Measurements from ENCODE around the gene UBTD2.

UBTD2 gene

GRCh38 chr5:172234031-172234430, 49.5 kb downstream of the UBTD2 start:
- Histone ChIP-seq H3K4me2 (ENCODE audit: low read depth, low read length) (no peak overlapping the region), H3F3A (ENCODE audit: insufficient read depth, low read length) (peaks cover 3% of the 10 kb centered on the region; the same call in 1 of the 2 replicates), H3K4me3 (ENCODE audit: low read length) (no peak overlapping the region), H3K4me1 (ENCODE audit: low read length) (peaks cover 17% of the 10 kb centered on the region), H3K27me3 (replicated peaks; ENCODE audit: insufficient read depth, low read length) (no peaks in the 10 kb centered on the region), H3K9me3 (replicated peaks; ENCODE audit: insufficient read depth, low read length) (no peaks in the 10 kb centered on the region), H4K20me1 (ENCODE audit: insufficient read depth, low read length) (no peaks in the 10 kb centered on the region), H3K27ac (ENCODE audit: low read length) (no peak overlapping the region), H3K9ac (ENCODE audit: low read length) (no peak overlapping the region), H3K79me2 (ENCODE audit: low read length) (no peaks in the 10 kb centered on the region), H3K36me3 (replicated peaks; ENCODE audit: insufficient read depth, low read length) (no peaks in the 10 kb centered on the region), H3K9me2 (replicated peaks; ENCODE audit: insufficient read depth, low read length) (no peaks in the 10 kb centered on the region), H2AFZ (ENCODE audit: low read length) (no peak overlapping the region)
- no peak for TF ChIP-seq CTCF (IDR thresholded peaks at IDR 0.05; ENCODE audit: low read length)
- no peak for TF ChIP-seq EZH2phosphoT487 (IDR thresholded peaks at IDR 0.05; ENCODE audit: low read length)
- no peak for TF ChIP-seq EZH2 (optimal IDR thresholded peaks at IDR 0.05; ENCODE audit: low read depth, low read length)
- DNase-seq = no peak

GRCh38 chr5:172229904-172230303, 53.7 kb downstream of the UBTD2 start:
- DNase-seq = no peak
- peaks cover 9% of the 10 kb centered on the region for H3K4me1 ChIP-seq (ENCODE audit: low read length)
- no peaks in the 10 kb centered on the region for H3K9me2 ChIP-seq (replicated peaks; ENCODE audit: insufficient read depth, low read length)
- H3K4me2 ChIP-seq (ENCODE audit: low read depth, low read length) = no peak overlapping the region
- no peak overlapping the region for H3K27ac ChIP-seq (ENCODE audit: low read length)
- no peak for TF ChIP-seq CTCF (IDR thresholded peaks at IDR 0.05; ENCODE audit: low read length)
- no peak for TF ChIP-seq EZH2 (optimal IDR thresholded peaks at IDR 0.05; ENCODE audit: low read depth, low read length)
- H3K27me3 ChIP-seq (replicated peaks; ENCODE audit: insufficient read depth, low read length) = no peaks in the 10 kb centered on the region
- H3K4me3 ChIP-seq (ENCODE audit: low read length) = no peak overlapping the region
- no peaks in the 10 kb centered on the region for H4K20me1 ChIP-seq (ENCODE audit: insufficient read depth, low read length)
- H3K36me3 ChIP-seq (replicated peaks; ENCODE audit: insufficient read depth, low read length) = no peaks in the 10 kb centered on the region
- no peaks in the 10 kb centered on the region for H3K79me2 ChIP-seq (ENCODE audit: low read length)
- H2AFZ ChIP-seq (ENCODE audit: low read length) = no peak overlapping the region
- H3F3A ChIP-seq (ENCODE audit: insufficient read depth, low read length) = peaks cover 1% of the 10 kb centered on the region
- no peak overlapping the region for H3K9ac ChIP-seq (ENCODE audit: low read length)
- H3K9me3 ChIP-seq (replicated peaks; ENCODE audit: insufficient read depth, low read length) = no peaks in the 10 kb centered on the region

- Histone ChIP-seq H3K36me3 (replicated peaks; ENCODE audit: insufficient read depth, low read length) (no peaks in the 10 kb centered on the region), H4K20me1 (ENCODE audit: insufficient read depth, low read length) (no peaks in the 10 kb centered on the region), H3K27me3 (replicated peaks; ENCODE audit: insufficient read depth, low read length) (no peaks in the 10 kb centered on the region), H3K4me2 (ENCODE audit: low read depth, low read length) (peak overlapping the region; percentile 34; the same call in 1 of the 2 replicates), H3K9me3 (replicated peaks; ENCODE audit: insufficient read depth, low read length) (no peaks in the 10 kb centered on the region), H3K27ac (ENCODE audit: low read length) (peak overlapping the region; percentile 60; the same call in 1 of the 2 replicates), H3K79me2 (ENCODE audit: low read length) (0 out of 2 replicates have a peak, but pooled peaks cover 2% of the 10 kb centered on the region), H3K4me3 (ENCODE audit: low read length) (no peak overlapping the region), H3K4me1 (ENCODE audit: low read length) (peaks cover 21% of the 10 kb centered on the region), H2AFZ (ENCODE audit: low read length) (peak overlapping the region; percentile 48; the same call in 1 of the 2 replicates), H3K9ac (ENCODE audit: low read length) (peak overlapping the region; percentile 25; the same call in 1 of the 2 replicates), H3K9me2 (replicated peaks; ENCODE audit: insufficient read depth, low read length) (no peaks in the 10 kb centered on the region), H3F3A (ENCODE audit: insufficient read depth, low read length) (peaks cover 16% of the 10 kb centered on the region)
- TF ChIP-seq EZH2 (optimal IDR thresholded peaks at IDR 0.05; ENCODE audit: low read depth, low read length) (no peak), CTCF (IDR thresholded peaks at IDR 0.05; ENCODE audit: low read length) (no peak), EZH2phosphoT487 (IDR thresholded peaks at IDR 0.05; ENCODE audit: low read length) (no peak)
- DNase-seq = peak; percentile 13
These were observed 58.6 kb downstream of the UBTD2 start for GRCh38 chr5:172224996-172225395.

Data from MM.1S (cell line).